Prostate gland (tissue), 2 donors: Measurements from ENCODE around the gene AKNAD1. TPM values are rescaled to one million over a fixed set of nuclear protein-coding genes. Genes with fewer than 3 reads are reported as not detected.
"Not testable (repeated sequence)": the region's sequence is repeated elsewhere in the genome, so short reads cannot be mapped to it uniquely, and the experiment has no call there.

ENCODE experiments used
- DNase-seq: peaks from one replicate; pipeline ENCODE4 v3.0.0-alpha.2; 2019; ENCODE audit warnings: low spot score
- H3K27ac ChIP-seq, 2 donors: fragments of 200-600 bp; sonication (generic); 2 replicates each; pipeline ENCODE4 v1.5.1; 2017 to 2019
- H3K27me3 ChIP-seq: fragments of 200-600 bp; sonication (generic); replicated peaks from 2 replicates; pipeline ENCODE4 v1.5.1; 2019; ENCODE audit not compliant: insufficient read depth
- H3K36me3 ChIP-seq, 2 donors: fragments of 200-600 bp; sonication (generic); 1 replicate in 1 of 2; 2 replicates in 1 of 2; pipeline versions ENCODE4 v1.5.1 to v1.8.1; 2017 to 2019
- H3K4me1 ChIP-seq: fragments of 200-600 bp; sonication (generic); replicated peaks from 2 replicates; pipeline ENCODE4 v1.5.1; 2019
- H3K4me3 ChIP-seq, 2 donors: fragments of 200-600 bp; sonication (generic); 2 replicates each; pipeline ENCODE4 v1.5.1; 2017 to 2019
- H3K9me3 ChIP-seq: fragments of 200-600 bp; sonication (generic); 2 replicates; pipeline ENCODE4 v1.5.1; 2017
- CTCF ChIP-seq, 4 experiments: fragments of 200-600 bp in 2 of 4; fragments of 450-650 bp in 2 of 4; sonication (generic) in 2 of 4; IDR thresholded peaks; 1 replicate in 3 of 4; 2 replicates in 1 of 4; pipeline ENCODE4 v1.5.1; 2016 to 2019; ENCODE audit warnings: antibody characterized with exemption in 4 of 4, mild to moderate bottlenecking in 2 of 4, moderate library complexity in 2 of 4
- POLR2A ChIP-seq: fragments of 450-650 bp; IDR thresholded peaks from one replicate; pipeline ENCODE4 v1.6.1; 2016; ENCODE audit warnings: antibody characterized with exemption, mild to moderate bottlenecking
- POLR2AphosphoS5 ChIP-seq: sonication (generic); formaldehyde crosslinking; IDR thresholded peaks from one replicate; pipeline ENCODE4 v1.6.1; 2017; ENCODE audit warnings: antibody characterized with exemption
- WGBS: methylation state at CpG from one replicate; pipeline ENCODE4 v1.1.5; 2018; 5-methylcytosine and 5-hydroxymethylcytosine counted together
- intact Hi-C: fragments of 100-400 bp; cut with DNase I; formaldehyde crosslinking; loops from one replicate; pipeline ENCODE4 v1.14.2; 2022
- total RNA-seq, 2 donors: library from RNA; depleted of rRNA; stranded (reverse); fragments of >200 nt; gene quantifications; one replicate each; pipeline ENCODE4 v1.1.0, GENCODE V29; 2016

AKNAD1 gene
- total RNA-seq, 2 donors from 2014 or later: 1.4 TPM; not detected in 1

DNA sequence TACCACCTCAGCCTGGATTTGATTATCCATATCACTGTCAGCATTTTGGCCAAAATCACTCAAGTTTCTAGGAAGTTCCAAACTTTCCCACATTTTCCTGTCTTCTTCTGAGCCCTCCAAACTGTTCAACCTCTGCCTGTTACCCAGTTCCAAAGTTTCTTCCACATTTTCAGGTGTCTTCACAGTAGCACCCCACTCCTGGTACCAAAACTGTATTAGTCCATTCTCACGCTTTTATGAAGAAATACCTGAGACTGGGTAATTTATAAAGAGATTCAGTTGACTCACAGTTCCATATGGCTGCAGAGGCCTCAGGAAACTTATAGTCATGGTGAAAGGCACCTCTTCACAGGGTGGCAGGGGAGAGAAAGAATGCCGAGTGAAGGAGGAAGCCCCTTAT is 71.0 kb downstream of the AKNAD1 start:
- no peak overlapping the region for H3K4me3 ChIP-seq
- no peak for DNase-seq
- H3K36me3 ChIP-seq: peaks cover 0 to 2% of the 10 kb centered on the region in 2 donors
- intact Hi-C loops: no loop called here
- WGBS: 100% methylated on average over 2 of the region's 2 CpGs
- H3K27me3 ChIP-seq: no peaks in the 10 kb centered on the region
- TF ChIP-seq POLR2A (no peak), POLR2AphosphoS5 (no peak), CTCF (IDR thresholded peaks at IDR 0.05) (no peak)
- H3K27ac ChIP-seq: no peak overlapping the region
- H3K9me3 ChIP-seq: no peaks in the 10 kb centered on the region
- no peaks in the 10 kb centered on the region for H3K4me1 ChIP-seq

DNA sequence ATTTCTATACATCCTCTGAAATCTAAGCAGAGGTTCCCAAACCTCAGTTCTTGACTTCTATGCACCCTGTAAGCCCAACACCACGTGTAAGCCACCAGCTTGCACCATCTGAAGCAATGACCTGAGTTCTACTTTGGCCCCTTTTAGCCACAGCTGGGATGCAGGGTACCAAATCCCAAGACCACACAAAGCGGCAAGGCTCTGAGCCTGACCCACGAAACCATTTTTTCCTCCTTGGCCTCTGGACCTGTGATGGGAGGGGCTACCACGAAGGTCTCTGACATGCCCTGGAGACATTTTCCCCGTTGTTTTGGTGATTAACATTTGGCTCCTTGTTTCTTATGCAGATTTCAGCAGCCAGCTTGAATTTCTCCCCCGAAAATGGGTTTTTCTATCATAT is 71.6 kb downstream of the AKNAD1 start:
- intact Hi-C loops: no loop called here
- H3K4me3 ChIP-seq: no peak overlapping the region
- H3K27ac ChIP-seq: no peak overlapping the region
- no peaks in the 10 kb centered on the region for H3K27me3 ChIP-seq
- no peaks in the 10 kb centered on the region for H3K4me1 ChIP-seq
- WGBS: 89% methylated on average over 6 of the region's 6 CpGs
- no peak for TF ChIP-seq CTCF (IDR thresholded peaks at IDR 0.05)
- TF ChIP-seq POLR2AphosphoS5: no peak
- TF ChIP-seq POLR2A: no peak
- H3K36me3 ChIP-seq: peaks cover 0 to 2% of the 10 kb centered on the region in 2 donors
- H3K9me3 ChIP-seq: no peaks in the 10 kb centered on the region
- no peak for DNase-seq

DNA sequence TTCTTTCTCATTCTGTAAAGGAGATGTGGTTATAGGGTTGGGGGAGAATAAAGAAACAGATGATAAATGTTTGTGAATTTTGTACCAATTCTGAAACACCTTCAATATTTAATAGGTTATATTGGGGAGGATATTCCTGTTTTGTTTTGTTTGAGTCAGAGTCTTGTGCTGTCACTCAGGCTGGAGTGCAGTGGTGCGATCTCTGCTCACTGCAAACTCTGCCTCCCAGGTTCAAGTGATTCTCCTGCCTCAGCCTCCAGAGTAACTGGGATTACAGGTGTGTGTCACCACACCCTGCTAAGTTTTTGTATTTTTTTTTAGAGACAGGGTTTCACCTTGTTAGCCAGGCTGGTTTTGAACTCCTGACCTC is 75.3 kb downstream of the AKNAD1 start:
- H3K36me3 ChIP-seq, H3K27me3 ChIP-seq, DNase-seq, H3K27ac ChIP-seq, intact Hi-C loops, H3K4me1 ChIP-seq, H3K4me3 ChIP-seq, H3K9me3 ChIP-seq: not testable (repeated sequence)
- 96% methylated on average over 1 of the region's 1 CpG for WGBS

GRCh38 chr1:108780937-108781574 is 75.8 kb downstream of the AKNAD1 start:
- 75% methylated on average over 3 of the region's 3 CpGs for WGBS
- no peak for DNase-seq
- H3K27me3 ChIP-seq: no peaks in the 10 kb centered on the region
- H3K4me3 ChIP-seq: no peak overlapping the region
- peaks cover 0 to 2% of the 10 kb centered on the region in 2 donors for H3K36me3 ChIP-seq
- no peaks in the 10 kb centered on the region for H3K9me3 ChIP-seq
- no peaks in the 10 kb centered on the region for H3K4me1 ChIP-seq
- TF ChIP-seq POLR2AphosphoS5: no peak
- intact Hi-C loops: no loop called here
- H3K27ac ChIP-seq: no peak overlapping the region

- H3K4me1 ChIP-seq: no peaks in the 10 kb centered on the region
- intact Hi-C loops: no loop called here
- no peaks in the 10 kb centered on the region for H3K27me3 ChIP-seq
- no peak for DNase-seq
- H3K4me3 ChIP-seq: no peak overlapping the region
- peaks cover 0 to 2% of the 10 kb centered on the region in 2 donors for H3K36me3 ChIP-seq
- H3K27ac ChIP-seq: no peak overlapping the region
- H3K9me3 ChIP-seq: no peaks in the 10 kb centered on the region
- TF ChIP-seq POLR2A (no peak), POLR2AphosphoS5 (no peak), CTCF (IDR thresholded peaks at IDR 0.05) (no peak)
Observed at GRCh38 chr1:108779455-108779854, 77.4 kb downstream of the AKNAD1 start.

- Histone ChIP-seq H3K4me1 (no peaks in the 10 kb centered on the region), H3K27me3 (no peaks in the 10 kb centered on the region), H3K9me3 (no peaks in the 10 kb centered on the region), H3K27ac (no peak overlapping the region), H3K36me3 (peaks cover 0 to 6% of the 10 kb centered on the region in 2 donors), H3K4me3 (no peak overlapping the region)
- TF ChIP-seq POLR2AphosphoS5: no peak
- TF ChIP-seq POLR2A: no peak
- TF ChIP-seq CTCF (IDR thresholded peaks at IDR 0.05): no peak
- DNase-seq: no peak
- intact Hi-C loops: no loop called here
Observed at GRCh38 chr1:108777839-108778238, 79.1 kb downstream of the AKNAD1 start.
